Pulmonary artery endothelial cell (primary cell): ENCODE measurements around the gene CNTFR. TPM values are rescaled to one million over a fixed set of nuclear protein-coding genes. Genes with fewer than 3 reads are reported as not detected.

Source experiments
- DNase-seq: peaks from one replicate; pipeline ENCODE4 v3.0.0-alpha.2; 2011; ENCODE audit warnings: low read depth, low spot score
- total RNA-seq: library from RNA; depleted of rRNA; stranded (reverse); fragments of >200 nt; gene quantifications from 2 replicates; pipeline ENCODE4 v1.2.3, GENCODE V29; 2014

The CNTFR gene
- total RNA-seq, 1 donor from 2014 or later, result not detected

DNA sequence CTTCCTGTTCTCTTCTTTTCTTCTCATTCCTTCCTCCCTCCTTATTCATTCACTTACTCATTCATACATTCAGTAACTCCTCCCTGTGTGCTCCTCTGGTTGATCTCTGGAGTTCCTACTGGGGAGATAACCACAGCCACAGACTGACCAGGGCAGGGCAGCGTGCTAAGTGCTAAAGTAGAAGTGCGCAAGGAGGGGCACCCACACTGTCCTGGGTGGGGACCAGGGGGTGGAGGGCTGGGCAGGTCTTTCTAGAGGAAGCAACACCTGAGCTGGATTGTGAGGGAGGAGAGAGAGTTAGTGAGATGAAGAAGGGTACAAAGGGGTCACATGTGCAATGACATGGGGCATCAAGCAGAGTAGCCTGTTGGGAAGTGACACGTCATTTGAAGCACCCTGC is 80.6 kb downstream of the CNTFR start:
- DNase-seq, result no peak

DNA sequence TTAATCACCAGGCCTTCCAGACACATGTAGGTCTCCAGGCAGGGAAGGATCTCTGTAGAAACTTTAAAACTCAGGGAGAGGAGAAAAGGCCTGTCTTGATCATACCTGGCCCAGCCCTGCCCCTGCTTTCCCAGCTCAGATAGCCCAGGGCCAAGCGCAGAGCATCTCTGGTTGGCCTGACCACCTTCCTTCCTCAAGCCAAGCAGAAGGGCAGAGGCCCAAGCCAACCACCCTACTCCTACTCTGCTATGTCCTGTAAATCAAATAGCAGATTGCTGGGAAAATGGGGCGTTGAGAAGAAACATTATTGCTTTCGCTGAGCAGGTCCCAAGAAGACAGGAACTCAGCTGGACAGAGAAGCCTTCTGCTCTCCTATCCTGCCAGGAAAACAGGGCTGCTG is 81.1 kb downstream of the CNTFR start:
- no peak for DNase-seq

DNA sequence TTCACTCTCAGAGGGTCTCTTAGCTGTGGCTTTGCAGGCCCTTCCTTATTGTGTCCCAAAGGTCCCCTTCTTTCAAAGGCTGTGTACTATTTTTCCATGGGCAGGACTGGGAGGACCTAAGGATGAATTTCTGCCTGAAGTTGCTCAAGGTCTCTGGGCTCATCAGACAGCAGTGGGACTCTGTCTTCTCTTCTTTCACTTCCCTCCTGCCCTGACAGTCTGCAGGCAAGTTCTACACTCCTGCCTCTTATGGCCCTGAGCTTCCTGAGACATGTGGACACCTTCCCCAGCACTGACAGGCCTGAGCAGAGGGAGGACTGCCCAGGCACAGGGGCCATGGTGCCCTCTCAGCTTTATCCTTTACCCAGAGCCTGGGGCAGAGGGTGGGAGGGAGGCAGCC is 81.6 kb downstream of the CNTFR start:
- no peak for DNase-seq

DNA sequence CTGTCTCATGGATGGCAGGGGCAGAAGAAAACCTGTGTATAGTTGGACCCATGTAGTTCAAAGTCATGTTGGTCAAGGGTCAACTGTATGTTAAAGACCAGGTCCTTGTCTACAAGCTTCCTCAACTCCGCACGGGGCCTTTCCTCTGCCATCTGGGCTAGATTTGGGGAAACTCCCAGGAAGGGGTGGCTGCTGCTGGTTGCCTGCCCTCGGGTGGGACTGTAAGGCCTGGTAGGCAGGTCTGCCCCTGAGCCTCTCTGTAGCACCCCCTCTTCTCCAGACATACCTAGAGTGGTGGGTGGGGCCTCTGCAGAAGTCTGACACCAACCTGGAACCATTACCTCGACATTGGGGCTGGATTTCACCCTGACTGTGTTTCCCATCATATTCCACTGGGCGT is 82.0 kb downstream of the CNTFR start:
- DNase-seq, result no peak

DNA sequence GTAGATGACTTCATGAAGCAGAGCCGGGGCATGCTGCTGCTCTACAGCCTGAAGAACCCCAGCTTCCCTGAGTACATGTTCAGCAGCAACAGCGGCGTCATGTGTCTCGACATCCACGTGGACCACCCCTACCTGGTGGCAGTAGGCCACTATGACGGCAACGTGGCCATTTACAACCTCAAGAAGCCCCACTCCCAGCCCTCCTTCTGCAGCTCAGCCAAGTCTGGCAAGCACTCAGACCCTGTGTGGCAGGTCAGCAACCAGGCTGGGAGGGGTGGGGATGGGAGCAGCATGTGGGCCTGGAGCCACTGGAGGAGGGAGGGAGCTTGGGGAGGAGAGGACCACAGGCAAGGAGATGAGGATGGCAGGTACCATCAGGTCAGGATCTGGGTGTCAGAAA is 82.9 kb downstream of the CNTFR start:
- DNase-seq, result no peak

DNA sequence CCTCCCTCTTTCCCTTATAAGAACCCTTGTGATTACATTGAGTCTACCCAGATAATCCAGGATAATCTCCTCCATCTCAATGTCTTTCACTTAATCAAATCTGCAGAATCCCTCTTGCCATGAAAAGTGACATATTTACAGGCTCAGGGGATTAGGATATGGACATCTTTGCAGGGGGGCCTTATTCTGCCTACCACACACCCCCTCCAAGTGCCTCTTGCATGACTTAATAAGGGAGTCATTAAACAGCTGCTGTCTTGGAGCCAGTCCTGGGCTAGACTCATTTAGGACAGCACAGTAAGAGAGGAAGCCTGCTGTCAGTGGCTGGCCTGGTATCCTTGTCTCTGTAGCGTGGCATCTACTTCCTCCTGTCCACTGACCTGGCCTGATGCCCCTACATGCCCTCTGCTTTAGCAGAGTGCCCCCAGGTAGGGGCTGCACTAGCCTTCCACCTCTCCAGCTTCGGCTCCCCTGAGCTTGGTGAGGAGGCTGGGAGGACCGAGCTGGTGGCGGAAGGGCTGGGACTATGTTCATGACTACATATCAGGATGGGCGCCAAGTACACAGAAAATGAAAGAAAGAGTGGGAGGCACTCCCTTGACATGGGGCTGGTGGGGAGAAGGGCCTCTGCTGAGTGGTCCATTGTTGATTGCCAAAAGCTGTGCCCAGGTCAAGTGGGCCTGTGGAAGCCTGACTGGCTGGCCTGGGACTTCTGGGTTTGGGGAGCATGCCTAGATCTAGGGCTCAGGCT is 84.0 kb downstream of the CNTFR start:
- no peak for DNase-seq

DNA sequence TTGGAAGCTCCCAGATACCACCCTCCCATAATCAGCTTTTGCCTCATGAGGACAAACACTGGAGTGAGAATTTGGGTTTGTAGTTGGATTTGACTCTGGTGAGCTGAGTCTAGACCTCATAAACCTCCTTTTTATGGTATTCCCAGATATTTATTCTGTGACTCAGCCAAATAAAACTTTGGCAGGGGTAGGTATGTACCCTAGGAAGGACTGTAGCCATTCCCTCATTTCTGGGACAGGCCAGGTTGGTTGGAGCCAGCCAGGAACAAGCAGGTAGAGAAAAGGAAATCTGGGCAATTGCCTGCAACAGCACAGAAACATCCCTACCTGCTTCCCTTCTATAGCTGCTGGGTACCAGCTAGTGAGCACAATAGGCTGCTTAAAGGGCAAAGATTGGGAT is 86.1 kb downstream of the CNTFR start:
- DNase-seq, result no peak

DNA sequence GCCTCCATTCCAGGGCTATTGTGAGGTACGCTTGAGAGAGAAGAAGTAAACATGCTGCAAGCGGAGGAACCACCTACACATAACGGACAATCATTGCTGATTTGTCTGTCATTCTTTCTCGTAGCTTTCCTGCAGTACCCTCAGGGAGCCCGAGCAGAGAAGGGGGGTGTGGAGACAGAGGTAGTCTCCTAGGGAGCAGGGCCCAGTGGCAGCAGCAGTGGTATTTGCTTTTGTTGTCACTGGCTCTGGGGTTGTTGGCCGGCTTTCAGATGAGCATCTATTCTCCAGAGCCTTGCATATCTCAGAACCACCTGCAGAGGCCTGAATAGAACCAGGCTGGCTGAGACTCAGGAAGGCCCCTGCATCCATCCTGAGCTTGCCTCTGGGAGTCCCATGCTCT is 86.6 kb downstream of the CNTFR start:
- no peak for DNase-seq

DNA sequence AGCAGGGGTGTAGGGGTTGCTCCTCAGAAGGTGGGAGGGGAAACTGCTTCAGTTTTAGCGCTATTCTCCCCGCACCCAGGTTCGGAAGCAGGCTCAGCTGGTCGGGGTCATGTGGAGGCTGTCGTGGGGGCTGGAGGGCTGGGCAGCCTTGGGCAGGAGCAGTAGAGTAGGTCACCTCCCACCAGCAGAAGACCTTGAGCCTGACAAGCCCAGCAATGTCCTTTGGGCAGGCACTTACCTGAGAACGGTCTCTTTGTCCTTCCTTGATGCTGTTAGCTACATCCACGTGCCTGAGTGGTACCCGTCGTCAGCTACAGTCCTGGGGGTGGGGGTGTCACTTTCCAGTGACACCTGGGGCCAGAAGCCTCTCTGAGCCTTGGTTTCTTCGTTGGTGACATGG is 87.1 kb downstream of the CNTFR start:
- DNase-seq, result no peak

DNA sequence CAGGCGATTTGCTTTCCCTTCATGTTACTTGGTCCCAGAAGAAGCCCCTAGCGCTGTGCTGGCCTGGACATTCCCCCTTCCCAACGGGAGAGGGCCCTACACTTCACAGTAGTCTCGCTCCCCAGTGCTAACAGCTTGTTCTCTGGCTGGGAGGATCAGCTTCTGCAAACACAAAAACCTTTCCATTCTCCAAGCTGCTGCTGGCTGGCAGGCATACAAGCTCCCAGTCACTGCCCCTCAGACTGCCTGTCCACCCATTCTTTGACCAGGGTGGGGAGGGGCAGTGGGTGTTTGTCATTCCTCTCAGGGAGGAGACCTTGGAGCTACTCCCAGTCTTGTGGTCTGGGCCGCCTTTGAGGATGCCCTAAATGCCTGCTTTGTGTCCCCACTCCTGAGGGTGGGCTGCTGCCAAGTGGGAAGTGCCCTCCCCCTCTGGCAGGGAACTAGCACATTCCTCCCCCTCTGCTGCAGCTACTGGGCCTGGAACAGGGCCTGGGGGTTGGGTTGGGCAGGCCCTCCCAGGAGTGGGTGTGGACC is 87.6 kb downstream of the CNTFR start:
- DNase-seq, result no peak

Other genes with a start within 250 kb of the CNTFR start
- gene MYORG, start 212.8 kb downstream of the CNTFR start, total RNA-seq, result 3.5 and 5.7 TPM in 2 replicates
- gene FAM219A, start 131.2 kb downstream of the CNTFR start, total RNA-seq, result 11.1 and 11.6 TPM in 2 replicates
- gene DNAI1, start 130.9 kb downstream of the CNTFR start, total RNA-seq, result not detected in 2 replicates
- 0.07 TPM in 1 of 2 replicates, not detected in the other for gene ENHO, start 66.7 kb downstream of the CNTFR start, total RNA-seq
- 20.1 and 22.4 TPM in 2 replicates for gene RPP25L, start 22.4 kb upstream of the CNTFR start, total RNA-seq
- 101 and 107 TPM in 2 replicates for gene DCTN3, start 30.8 kb upstream of the CNTFR start, total RNA-seq
- gene ARID3C, start 39.3 kb upstream of the CNTFR start, total RNA-seq, result 0.07 and 0.13 TPM in 2 replicates
- 59.9 and 66.2 TPM in 2 replicates for gene SIGMAR1, start 48.1 kb upstream of the CNTFR start, total RNA-seq
- gene GALT, start 57.0 kb upstream of the CNTFR start, total RNA-seq, result 26.7 and 29.1 TPM in 2 replicates
- gene IL11RA, start 62.5 kb upstream of the CNTFR start, total RNA-seq, result 6.3 and 6.5 TPM in 2 replicates
- 0.14 TPM in 1 of 2 replicates, not detected in the other for gene CCL27, start 72.9 kb upstream of the CNTFR start, total RNA-seq
- not detected in 2 replicates for gene CCL19, start 101.6 kb upstream of the CNTFR start, total RNA-seq
- gene CCL21, start 120.4 kb upstream of the CNTFR start, total RNA-seq, result not detected in 2 replicates